GDM1 (cell line): ENCODE results near the gene C4orf33.
A peak's percentile ranks its signal among the peaks of the same experiment; 100 is the strongest.
"Not testable (repeated sequence)": the region's sequence is repeated elsewhere in the genome, so short reads cannot be mapped to it uniquely, and the experiment has no call there.

Source experiments
- DNase-seq: peaks from one replicate; lab custom pipeline; 2025; lab: John Stamatoyannopoulos, UW

C4orf33 gene, protein sequence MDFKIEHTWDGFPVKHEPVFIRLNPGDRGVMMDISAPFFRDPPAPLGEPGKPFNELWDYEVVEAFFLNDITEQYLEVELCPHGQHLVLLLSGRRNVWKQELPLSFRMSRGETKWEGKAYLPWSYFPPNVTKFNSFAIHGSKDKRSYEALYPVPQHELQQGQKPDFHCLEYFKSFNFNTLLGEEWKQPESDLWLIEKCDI

GRCh38 chr4:129095811-129096454 lies at the start of gene C4orf33:
Gene C4orf33, plus strand, starts transcription at chr4:129096152. Its CDS starts 6,459 bp downstream, at chr4:129102611.
- peak; percentile 70 for DNase-seq

- DNase-seq, result no peak
Measured at GRCh38 chr4:129059028-129059427, 36.9 kb upstream of the C4orf33 start.

GRCh38 chr4:129062580-129062979 lies 33.4 kb upstream of the C4orf33 start:
- DNase-seq, result no peak

DNA sequence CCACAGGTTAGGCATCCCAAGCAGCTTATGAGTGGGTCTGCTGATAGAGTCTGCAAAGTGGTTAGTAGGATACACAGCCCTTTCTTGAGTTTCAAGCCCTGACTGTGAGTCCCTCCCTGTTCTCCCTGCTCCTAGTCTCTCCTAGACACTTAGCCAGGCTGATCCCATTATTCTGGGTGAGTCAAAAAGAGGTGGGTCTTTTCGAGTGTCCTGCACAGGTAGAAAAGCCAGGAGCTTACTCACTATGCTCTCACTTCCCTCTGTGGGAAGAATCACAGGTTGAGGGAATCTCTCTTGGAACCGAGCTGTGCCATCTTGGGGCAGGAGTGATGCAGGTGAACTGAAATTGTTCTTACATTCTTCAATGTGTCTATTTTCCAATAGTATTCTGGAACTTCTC lies 32.3 kb upstream of the C4orf33 start:
- DNase-seq, result no peak

- no peak for DNase-seq
Measured at GRCh38 chr4:129064717-129065116, 31.2 kb upstream of the C4orf33 start.

GRCh38 chr4:129069537-129069936 lies 26.4 kb upstream of the C4orf33 start:
- DNase-seq, result not testable (repeated sequence)

GRCh38 chr4:129077326-129077725 lies 18.6 kb upstream of the C4orf33 start:
- DNase-seq, result no peak

- no peak for DNase-seq
Measured at GRCh38 chr4:129080129-129080528, 15.8 kb upstream of the C4orf33 start.

DNA sequence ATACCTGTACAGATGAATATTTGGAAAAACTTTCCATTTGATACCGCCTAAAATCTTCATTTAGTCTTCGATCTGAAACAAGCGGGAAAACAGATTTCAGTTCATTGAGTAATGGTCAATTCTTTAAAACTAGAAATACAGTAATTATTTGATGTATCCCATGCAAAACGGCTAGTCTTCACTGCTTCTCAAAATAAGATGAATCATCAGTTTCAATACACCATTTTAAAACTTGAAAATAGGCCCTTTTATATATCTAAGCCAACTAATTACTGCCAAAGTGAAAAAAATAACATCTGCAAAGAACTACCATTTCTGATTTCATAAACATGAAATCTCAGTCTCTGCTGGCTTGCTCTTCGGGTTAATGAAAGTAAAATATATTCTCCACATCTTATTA lies 13.7 kb upstream of the C4orf33 start:
- DNase-seq, result no peak

DNA sequence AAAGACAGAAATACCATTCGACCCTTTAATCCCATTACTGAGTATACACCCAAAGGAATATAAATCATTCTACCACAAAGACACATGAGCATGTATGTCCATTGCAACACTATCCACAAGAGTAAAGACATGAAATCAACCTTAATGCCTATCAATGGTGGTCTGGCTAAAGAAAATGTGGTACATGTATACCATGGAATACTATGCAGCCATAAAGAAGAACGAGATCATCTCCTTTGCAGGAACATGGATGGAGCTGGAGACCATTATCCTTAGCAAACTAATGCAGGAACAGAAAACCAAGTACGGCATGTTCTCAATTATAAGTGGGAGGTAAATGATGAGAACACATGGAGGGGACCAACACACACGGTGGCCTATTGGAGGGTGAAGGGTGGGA lies 10.5 kb upstream of the C4orf33 start:
- no peak for DNase-seq

DNA sequence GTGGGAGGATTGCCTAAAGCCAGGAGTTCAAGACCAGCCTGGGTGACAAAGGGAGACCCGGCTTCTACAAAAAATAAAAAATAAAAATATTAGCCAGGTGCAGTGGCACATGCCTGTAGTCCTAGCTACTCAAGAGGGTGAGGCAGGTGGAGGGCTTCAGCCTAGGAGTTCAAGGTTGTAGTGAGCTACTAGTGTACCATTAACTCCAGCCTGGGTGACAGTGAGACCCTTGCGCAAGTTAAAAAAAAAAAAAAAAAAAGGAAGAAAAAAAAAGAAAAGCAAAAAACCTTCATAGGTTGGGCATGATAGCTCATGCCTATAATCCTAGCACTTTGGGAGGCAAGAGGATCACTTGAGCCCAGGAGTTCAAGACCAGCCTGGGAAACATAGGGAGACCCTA lies 8.4 kb upstream of the C4orf33 start:
- DNase-seq, result no peak

- DNase-seq, result no peak
Measured at GRCh38 chr4:129092631-129093190, 3.2 kb upstream of the C4orf33 start.

GRCh38 chr4:129093191-129093920 lies 2.6 kb upstream of the C4orf33 start, which contains the start of gene SCLT1:
Gene SCLT1, minus strand, starts transcription at chr4:129093539. Its CDS starts 436 bp downstream, at chr4:129093103.
- peak; percentile 95 for DNase-seq

DNA sequence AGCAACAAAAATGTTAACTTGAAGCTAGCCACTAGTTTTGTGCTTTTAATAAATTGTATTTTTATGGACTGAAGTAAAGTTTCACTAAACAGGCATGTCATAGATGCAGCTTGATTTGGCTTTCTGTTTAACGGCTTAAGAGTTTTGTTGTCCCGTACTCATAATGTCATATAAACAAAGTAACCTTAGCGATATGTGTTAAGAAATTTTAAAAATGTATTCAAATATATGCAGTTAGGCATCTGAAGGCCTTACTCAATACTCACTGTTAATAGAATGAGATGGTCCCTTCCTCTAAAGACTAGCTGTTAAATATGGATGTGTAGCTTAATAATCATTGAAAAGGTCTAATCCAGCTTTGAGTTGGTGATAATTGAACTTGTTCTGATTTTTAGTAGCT lies 1.6 kb upstream of the C4orf33 start:
- no peak for DNase-seq

GRCh38 chr4:129098531-129099001 lies 2.6 kb downstream of the C4orf33 start:
- DNase-seq, result no peak

DNA sequence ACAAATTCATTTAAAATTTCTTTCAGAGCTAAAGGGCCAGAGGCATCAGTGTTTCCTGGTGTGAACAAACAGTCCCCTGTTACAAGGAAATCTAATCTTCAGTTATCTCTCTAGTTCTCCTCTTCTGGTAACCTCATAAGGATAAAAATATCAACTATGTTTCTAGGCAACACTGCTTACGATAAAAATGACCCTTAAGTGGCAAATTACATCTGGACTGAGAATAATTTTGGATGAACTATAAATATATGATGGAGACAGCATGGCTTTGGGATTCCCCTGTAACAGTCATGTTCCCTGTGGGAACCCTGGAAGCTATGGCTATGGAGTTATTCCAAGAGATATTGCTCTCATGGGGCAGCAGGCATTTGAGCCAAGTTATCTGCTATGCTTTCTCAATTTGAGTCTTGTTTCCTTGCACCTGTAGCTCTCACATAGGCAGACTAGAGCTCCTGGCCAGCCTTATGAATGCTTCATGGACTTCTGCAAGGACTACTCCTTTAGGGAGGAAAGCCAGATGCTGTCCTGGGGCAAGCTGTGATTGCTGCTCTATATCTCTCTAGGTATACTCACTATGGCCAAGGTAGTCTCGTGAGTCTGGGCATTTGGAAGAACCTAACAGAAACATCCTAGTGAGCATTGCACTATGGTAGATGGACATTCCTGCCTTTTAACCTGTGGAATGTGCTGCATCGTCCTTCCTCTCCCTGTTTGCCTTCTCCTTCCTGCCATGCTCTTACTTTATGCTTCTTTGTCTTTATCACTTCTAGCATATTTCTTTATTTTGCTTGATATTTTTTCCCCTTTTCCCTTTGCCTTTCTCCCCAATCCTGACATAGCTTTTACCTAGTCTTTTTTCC lies 14.2 kb downstream of the C4orf33 start:
- no peak for DNase-seq

DNA sequence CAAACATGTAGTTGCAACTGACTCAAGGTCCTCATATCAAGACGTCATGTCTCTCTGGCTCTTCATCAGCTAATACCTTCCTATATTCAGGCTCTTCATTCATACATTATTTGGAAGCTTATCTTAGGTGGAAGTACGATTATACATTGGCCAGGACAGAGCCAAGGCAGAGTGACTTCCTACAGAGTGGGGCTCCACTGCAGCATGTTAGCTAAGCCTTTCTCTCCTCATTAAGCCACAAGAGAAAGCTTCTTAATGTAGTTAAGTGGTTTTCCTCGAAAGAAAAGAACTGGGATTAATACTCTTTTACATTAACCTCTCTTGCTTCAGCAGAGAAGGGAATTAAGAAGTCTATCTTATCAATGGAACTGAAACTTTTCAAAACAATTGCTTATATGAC lies 15.0 kb downstream of the C4orf33 start:
- no peak for DNase-seq

DNA sequence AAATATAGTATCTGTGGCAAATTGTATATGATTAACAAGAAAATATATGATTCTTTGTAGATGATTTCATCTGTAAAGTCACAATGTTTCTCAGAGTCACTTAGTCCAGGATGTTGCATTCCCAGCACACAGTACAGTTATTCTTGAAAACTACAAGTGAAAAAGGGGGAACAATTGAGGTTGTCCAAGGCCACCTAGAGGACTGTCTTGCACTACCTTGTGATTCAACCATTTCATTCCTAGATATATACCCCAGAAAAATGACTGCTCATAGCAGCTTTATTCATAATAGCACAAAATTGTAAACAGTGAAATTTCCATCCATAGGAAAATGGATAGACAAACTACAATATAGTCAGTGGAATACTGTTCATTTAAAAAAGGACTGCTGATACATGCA lies 16.0 kb downstream of the C4orf33 start:
- no peak for DNase-seq

DNA sequence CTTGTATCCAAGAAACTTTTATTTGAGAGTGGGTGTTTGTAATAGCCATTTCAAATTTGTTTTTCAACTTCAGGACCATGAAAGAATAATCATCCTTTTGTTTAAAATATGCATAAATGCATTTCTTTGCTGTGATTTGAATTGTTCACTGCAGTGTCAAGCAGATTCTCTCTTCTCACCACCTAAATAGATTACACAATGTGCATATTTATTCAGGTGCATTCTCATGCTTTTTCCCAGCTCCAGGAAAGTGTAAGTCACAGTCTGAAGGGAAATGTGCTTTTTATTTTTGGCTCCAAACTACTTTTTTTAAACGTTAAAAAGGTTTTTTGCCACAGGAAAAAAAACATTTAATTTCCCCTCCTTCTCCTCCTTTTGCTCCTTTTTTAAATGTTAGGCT lies 17.5 kb downstream of the C4orf33 start:
- no peak for DNase-seq

- DNase-seq, result no peak
Measured at GRCh38 chr4:129113919-129114318, 18.0 kb downstream of the C4orf33 start.

DNA sequence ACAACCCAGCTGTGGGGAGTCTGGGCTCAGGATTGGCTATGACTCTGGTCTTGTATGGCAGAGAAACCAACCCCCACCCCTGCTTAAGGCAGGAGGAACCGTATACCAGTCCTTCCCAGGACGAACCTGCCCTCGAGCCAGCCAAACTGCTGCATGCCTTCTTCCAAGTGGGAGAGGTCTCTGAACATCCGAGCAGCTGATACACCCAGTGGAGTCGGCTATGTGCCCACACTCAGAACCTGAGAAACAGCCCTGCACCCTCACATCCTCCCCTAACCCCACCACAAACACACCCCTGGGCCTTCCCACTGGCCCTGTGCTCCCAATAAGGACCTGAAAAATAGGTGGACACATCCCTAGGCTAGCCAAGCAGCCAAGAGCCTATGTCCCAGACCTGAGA lies 21.8 kb downstream of the C4orf33 start:
- DNase-seq, result no peak

- DNase-seq, result not testable (repeated sequence)
Measured at GRCh38 chr4:129126614-129127013, 30.7 kb downstream of the C4orf33 start.
